Peyer's patch (tissue), 4 donors: ENCODE results near the gene DPYSL5. TPM values are rescaled to one million over a fixed set of nuclear protein-coding genes. Genes with fewer than 3 reads are reported as not detected.
A peak's percentile ranks its signal among the peaks of the same experiment; 100 is the strongest.

ENCODE experiments used
- DNase-seq, 3 donors: peaks; one replicate each; pipeline ENCODE4 v3.0.0-alpha.2; 2017 to 2019
- H3K27ac ChIP-seq, 4 donors: fragments of 200-600 bp; sonication (generic); one replicate each; pipeline ENCODE4 v1.5.1; 2016 to 2019
- H3K27me3 ChIP-seq, 2 donors: fragments of 200-600 bp; sonication (generic); one replicate each; pipeline ENCODE4 v1.5.1; 2019
- H3K36me3 ChIP-seq, 3 donors: fragments of 200-600 bp; sonication (generic); one replicate each; pipeline ENCODE4 v1.5.1; 2016 to 2019
- H3K4me1 ChIP-seq, 4 donors: fragments of 200-600 bp; sonication (generic); one replicate each; pipeline ENCODE4 v1.5.1; 2016 to 2019
- H3K4me3 ChIP-seq, 4 donors: fragments of 200-600 bp; sonication (generic); 1 replicate in 3 of 4; 2 replicates in 1 of 4; pipeline ENCODE4 v1.5.1; 2016 to 2019; ENCODE audit warnings: mild to moderate bottlenecking in 1 of 4
- H3K9me3 ChIP-seq, 4 donors: fragments of 200-600 bp; sonication (generic); one replicate each; pipeline ENCODE4 v1.5.1; 2016 to 2019; ENCODE audit warnings: mild to moderate bottlenecking in 1 of 4
- POLR2A ChIP-seq, 2 donors: fragments of 450-650 bp; IDR thresholded peaks; one replicate each; pipeline ENCODE4 v1.5.1; 2017; ENCODE audit warnings: antibody characterized with exemption in 2 of 2, mild to moderate bottlenecking in 2 of 2, moderate library complexity in 2 of 2
- total RNA-seq, 4 donors: library from RNA; depleted of rRNA; stranded (reverse); fragments of >200 nt; gene quantifications; one replicate each; pipeline ENCODE4 v1.1.0, GENCODE V29; 2016
- TF ChIP-seq, protein P1 (sequence below), 6 experiments: fragments of 450-650 bp in 4 of 6; fragments of 200-600 bp in 2 of 6; sonication (generic) in 1 of 6; IDR thresholded peaks; one replicate each; pipeline ENCODE4 v1.5.1; 2017 to 2019; ENCODE audit warnings: antibody characterized with exemption in 6 of 6, mild to moderate bottlenecking in 3 of 6, moderate library complexity in 1 of 6

The DPYSL5 gene, protein sequence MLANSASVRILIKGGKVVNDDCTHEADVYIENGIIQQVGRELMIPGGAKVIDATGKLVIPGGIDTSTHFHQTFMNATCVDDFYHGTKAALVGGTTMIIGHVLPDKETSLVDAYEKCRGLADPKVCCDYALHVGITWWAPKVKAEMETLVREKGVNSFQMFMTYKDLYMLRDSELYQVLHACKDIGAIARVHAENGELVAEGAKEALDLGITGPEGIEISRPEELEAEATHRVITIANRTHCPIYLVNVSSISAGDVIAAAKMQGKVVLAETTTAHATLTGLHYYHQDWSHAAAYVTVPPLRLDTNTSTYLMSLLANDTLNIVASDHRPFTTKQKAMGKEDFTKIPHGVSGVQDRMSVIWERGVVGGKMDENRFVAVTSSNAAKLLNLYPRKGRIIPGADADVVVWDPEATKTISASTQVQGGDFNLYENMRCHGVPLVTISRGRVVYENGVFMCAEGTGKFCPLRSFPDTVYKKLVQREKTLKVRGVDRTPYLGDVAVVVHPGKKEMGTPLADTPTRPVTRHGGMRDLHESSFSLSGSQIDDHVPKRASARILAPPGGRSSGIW
- total RNA-seq, result under 1 TPM in 2 of 4 donors, not detected in 2; 0.13 to 0.83 TPM

DNA sequence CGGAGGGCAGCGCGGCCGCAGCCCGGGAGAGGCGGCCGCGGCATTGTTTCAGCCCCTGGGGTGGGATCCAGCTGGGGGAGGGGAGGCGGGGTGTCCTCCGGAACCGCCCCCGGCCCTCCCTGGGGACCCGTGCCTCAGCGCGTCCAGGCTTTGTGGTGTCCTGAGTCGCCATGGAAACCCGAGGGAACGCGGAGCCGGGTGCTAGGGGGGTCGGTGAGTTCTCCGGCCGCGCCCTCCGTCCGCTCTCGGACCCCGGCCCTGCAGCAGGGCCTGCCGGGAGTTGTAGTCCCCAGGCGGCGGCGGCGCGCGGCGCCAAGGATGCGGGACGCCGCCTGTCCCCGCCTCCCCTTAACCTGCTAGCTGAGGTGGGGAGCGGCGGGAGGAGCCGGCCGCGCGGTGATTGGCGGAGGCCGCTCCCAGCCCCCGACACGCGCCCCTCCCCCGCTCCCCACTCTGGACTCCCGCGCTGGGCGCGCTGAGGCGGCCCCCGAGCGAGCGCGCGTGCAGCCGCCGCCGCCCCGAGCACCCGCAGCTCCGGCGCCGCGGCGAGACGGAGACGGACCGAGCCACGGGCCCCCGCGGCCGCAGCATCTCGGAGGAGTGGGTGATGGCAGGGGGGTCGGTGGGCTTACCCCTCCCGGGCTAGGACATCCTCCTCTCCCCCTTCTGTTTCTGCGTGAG is at the start of gene DPYSL5:
Gene DPYSL5, plus strand, starts transcription at position 478 of the 681 bp plus-strand sequence. CDS start 50,368 bp downstream, outside the sequence.
- Histone ChIP-seq H3K4me1 (peaks cover 0 to 34% (median 24%) of the 10 kb centered on the region in 4 donors), H3K4me3 (peak within 1 kb of the TSS in 3 of 4 donors; percentile 42 to 48 (median 43)), H3K36me3 (no peaks in the 10 kb centered on the region), H3K9me3 (no peaks in the 10 kb centered on the region), H3K27ac (no peak within 1 kb of the TSS), H3K27me3 (peaks cover 0 to 38% of the 10 kb centered on the region in 2 donors)
- DNase-seq, result no peak
- TF ChIP-seq, protein P1, sequence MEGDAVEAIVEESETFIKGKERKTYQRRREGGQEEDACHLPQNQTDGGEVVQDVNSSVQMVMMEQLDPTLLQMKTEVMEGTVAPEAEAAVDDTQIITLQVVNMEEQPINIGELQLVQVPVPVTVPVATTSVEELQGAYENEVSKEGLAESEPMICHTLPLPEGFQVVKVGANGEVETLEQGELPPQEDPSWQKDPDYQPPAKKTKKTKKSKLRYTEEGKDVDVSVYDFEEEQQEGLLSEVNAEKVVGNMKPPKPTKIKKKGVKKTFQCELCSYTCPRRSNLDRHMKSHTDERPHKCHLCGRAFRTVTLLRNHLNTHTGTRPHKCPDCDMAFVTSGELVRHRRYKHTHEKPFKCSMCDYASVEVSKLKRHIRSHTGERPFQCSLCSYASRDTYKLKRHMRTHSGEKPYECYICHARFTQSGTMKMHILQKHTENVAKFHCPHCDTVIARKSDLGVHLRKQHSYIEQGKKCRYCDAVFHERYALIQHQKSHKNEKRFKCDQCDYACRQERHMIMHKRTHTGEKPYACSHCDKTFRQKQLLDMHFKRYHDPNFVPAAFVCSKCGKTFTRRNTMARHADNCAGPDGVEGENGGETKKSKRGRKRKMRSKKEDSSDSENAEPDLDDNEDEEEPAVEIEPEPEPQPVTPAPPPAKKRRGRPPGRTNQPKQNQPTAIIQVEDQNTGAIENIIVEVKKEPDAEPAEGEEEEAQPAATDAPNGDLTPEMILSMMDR (IDR thresholded peaks at IDR 0.05), result no peak

DNA sequence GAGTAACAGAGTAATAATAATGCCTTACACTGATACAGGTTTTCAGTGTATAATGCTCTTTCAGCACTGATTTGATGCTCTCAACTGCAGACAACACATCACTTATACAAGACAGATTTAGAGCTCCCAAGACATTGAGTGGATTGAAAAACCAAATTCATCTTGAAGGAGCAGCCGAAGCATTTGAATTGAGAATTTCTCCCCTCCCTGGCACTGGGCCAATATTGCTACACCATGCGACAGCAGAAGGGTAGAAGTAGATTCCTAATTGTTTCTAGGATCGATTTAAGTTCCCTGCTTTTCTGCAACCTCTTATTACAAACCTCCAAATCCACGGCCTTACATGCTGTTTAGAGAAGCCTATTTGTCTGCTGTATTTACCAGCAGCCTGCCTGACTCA is 46.6 kb upstream of the DPYSL5 start:
- Histone ChIP-seq H3K36me3 (no peaks in the 10 kb centered on the region), H3K4me3 (no peak overlapping the region), H3K4me1 (no peaks in the 10 kb centered on the region), H3K9me3 (no peaks in the 10 kb centered on the region), H3K27ac (no peak overlapping the region), H3K27me3 (no peaks in the 10 kb centered on the region)
- TF ChIP-seq, protein P1 (IDR thresholded peaks at IDR 0.05), result no peak
- no peak for TF ChIP-seq POLR2A (IDR thresholded peaks at IDR 0.05)
- DNase-seq, result no peak

DNA sequence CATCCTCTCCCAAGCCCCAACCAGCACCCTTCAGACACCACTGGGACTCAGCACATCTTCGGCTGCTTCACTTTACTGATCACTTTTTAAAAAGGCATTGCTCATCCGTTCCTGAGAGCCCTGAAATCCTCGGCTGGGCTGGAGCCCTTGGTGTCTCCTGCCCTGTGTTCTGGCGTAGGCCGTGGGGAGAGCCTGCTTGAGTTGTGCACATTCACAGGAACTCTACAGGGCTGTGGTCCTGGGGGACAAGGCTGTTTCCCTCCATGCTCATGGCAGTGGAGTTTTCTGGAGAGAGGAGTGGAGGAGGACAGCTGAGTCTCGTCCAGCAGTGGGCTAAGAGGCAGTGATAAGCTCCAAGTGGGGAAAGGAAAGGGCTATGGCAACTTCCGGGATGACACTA is 46.1 kb upstream of the DPYSL5 start:
- Histone ChIP-seq H3K36me3 (no peaks in the 10 kb centered on the region), H3K9me3 (no peaks in the 10 kb centered on the region), H3K4me3 (no peak overlapping the region), H3K4me1 (no peaks in the 10 kb centered on the region), H3K27me3 (no peaks in the 10 kb centered on the region), H3K27ac (no peak overlapping the region)
- DNase-seq, result no peak
- TF ChIP-seq, protein P1 (IDR thresholded peaks at IDR 0.05), result no peak
- no peak for TF ChIP-seq POLR2A (IDR thresholded peaks at IDR 0.05)

DNA sequence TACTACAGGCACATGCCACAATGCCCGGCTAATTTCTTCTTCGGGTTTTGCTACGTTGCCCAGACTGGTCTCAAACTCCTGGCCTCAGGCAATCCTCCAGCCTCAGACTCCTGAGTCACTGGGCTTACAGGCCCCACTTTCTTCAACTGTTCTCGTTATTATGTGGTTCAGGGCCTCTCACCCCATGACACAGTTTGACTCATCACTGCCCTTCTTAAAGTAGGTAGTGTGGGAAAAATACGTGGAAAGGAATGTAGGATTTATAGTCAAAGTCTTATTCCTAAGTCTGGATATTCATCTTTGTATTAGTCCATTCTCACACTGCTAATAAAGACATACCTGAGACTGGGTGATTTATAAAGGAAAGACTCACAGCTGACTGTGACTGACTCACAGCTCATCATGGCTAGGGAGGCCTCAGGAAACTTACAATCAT is 42.7 kb upstream of the DPYSL5 start:
- no peak for TF ChIP-seq POLR2A (IDR thresholded peaks at IDR 0.05)
- TF ChIP-seq, protein P1 (IDR thresholded peaks at IDR 0.05), result no peak
- no peak for DNase-seq
- Histone ChIP-seq H3K4me1 (no peaks in the 10 kb centered on the region), H3K27ac (no peak overlapping the region), H3K9me3 (no peaks in the 10 kb centered on the region), H3K4me3 (no peak overlapping the region), H3K27me3 (no peaks in the 10 kb centered on the region), H3K36me3 (no peaks in the 10 kb centered on the region)

DNA sequence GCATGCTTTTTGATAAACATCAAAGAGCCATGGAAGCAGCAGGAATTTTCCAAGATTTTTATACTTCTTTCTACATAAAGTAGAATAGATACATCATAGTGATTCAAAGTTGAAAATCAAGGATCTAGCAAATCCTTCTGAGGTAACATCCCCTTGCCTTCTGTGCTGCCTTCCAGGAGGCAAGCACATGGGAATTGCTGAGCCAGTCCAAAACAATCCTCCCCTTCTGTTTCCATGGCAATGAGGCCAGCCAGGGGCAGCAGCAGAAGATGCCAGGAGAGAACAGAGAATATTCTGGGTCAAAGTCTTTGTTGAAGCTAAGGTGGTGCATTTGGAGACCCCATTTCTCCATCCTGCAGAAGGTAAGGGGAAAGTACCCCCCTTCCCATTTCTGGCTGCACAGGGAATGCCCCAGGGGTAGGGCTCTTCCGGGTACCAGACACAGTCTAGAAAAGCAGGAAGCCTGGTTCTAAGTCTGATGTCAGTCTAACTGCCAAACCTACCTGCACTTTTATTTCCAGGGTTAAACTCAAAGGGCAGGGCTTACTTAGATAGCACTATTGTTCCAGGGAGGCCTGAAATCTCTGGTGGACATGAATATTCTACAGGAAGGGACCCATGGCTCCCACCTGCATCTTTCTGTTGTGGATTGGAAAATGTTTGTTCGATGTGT is 40.0 kb upstream of the DPYSL5 start:
- DNase-seq, result no peak
- Histone ChIP-seq H3K4me3 (no peak overlapping the region), H3K9me3 (no peaks in the 10 kb centered on the region), H3K27ac (no peak overlapping the region), H3K36me3 (no peaks in the 10 kb centered on the region), H3K4me1 (no peaks in the 10 kb centered on the region), H3K27me3 (no peaks in the 10 kb centered on the region)
- TF ChIP-seq, protein P1 (IDR thresholded peaks at IDR 0.05), result no peak
- TF ChIP-seq POLR2A (IDR thresholded peaks at IDR 0.05), result no peak
